ENCODE measurements around the gene CC2D2A.

CC2D2A gene

GRCh38 chr4:15504041-15504440 is 34.4 kb downstream of the CC2D2A start:
- Histone ChIP-seq H3K79me2 (no peaks in the 10 kb centered on the region), H2AFZ (no peak overlapping the region), H3K27ac (no peak overlapping the region), H3K9ac (no peak overlapping the region), H3K27me3 (ENCODE audit: control insufficient read depth, insufficient read depth, low read length) (no peaks in the 10 kb centered on the region), H3K9me3 (ENCODE audit: control insufficient read depth, low read length) (no peaks in the 10 kb centered on the region), H3K4me1 (no peaks in the 10 kb centered on the region), H3K36me3 (ENCODE audit: control insufficient read depth, insufficient read depth, low read length) (no peaks in the 10 kb centered on the region), H3K4me2 (ENCODE audit: low read length) (no peak overlapping the region), H3K4me3 (ENCODE audit: low read depth, low read length) (no peak overlapping the region)
- TF ChIP-seq, protein P1, sequence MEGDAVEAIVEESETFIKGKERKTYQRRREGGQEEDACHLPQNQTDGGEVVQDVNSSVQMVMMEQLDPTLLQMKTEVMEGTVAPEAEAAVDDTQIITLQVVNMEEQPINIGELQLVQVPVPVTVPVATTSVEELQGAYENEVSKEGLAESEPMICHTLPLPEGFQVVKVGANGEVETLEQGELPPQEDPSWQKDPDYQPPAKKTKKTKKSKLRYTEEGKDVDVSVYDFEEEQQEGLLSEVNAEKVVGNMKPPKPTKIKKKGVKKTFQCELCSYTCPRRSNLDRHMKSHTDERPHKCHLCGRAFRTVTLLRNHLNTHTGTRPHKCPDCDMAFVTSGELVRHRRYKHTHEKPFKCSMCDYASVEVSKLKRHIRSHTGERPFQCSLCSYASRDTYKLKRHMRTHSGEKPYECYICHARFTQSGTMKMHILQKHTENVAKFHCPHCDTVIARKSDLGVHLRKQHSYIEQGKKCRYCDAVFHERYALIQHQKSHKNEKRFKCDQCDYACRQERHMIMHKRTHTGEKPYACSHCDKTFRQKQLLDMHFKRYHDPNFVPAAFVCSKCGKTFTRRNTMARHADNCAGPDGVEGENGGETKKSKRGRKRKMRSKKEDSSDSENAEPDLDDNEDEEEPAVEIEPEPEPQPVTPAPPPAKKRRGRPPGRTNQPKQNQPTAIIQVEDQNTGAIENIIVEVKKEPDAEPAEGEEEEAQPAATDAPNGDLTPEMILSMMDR (IDR thresholded peaks at IDR 0.05): no peak

DNA sequence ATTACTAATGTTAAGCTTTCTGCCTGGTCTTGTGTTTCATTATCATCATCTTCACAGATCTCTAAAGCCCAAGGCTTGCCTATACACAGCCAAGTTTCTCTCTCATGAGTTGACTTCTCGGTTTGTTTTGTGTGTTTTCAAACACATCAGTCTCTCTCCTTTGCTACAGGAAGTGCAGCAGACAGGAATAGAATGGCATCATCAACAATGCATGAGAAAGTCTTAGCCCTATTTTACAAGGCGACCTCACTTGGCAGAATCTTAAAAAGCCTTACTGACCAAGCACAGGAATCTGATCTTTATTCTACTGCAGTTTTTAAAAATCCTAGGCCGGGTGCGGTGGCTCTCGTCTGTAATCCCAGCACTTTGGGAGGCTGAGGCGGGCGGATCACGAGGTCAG is 36.8 kb downstream of the CC2D2A start:
- H3K9me3 ChIP-seq (ENCODE audit: control insufficient read depth, low read length): no peaks in the 10 kb centered on the region
- H3K27me3 ChIP-seq (ENCODE audit: control insufficient read depth, insufficient read depth, low read length): no peaks in the 10 kb centered on the region
- no peak overlapping the region for H3K4me2 ChIP-seq (ENCODE audit: low read length)
- no peaks in the 10 kb centered on the region for H3K79me2 ChIP-seq
- no peak overlapping the region for H3K27ac ChIP-seq
- no peak overlapping the region for H3K4me3 ChIP-seq (ENCODE audit: low read depth, low read length)
- no peaks in the 10 kb centered on the region for H3K4me1 ChIP-seq
- no peak overlapping the region for H2AFZ ChIP-seq
- TF ChIP-seq, protein P1 (IDR thresholded peaks at IDR 0.05): no peak
- no peaks in the 10 kb centered on the region for H3K36me3 ChIP-seq (ENCODE audit: control insufficient read depth, insufficient read depth, low read length)
- H3K9ac ChIP-seq: no peak overlapping the region

DNA sequence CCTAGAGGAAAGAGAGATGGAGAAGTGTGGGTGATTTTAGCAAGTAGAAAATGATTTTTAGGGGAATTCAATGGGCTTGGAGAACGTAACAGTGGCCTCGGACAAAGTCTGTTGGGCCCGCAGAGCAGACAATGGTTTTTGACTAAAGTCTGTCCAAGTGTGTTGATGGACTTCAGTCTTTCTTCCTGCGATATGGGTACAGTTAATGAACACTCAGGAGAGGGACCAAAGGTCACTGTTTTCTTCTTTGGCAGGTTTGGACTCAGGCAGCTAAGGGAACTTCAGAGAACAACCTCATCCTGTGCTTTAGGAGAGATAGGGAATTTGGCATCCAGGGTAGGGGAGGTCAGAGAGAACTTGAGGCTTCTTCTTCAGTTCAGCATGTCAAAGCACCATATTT is 38.0 kb downstream of the CC2D2A start:
- TF ChIP-seq, protein P1 (IDR thresholded peaks at IDR 0.05): no peak
- Histone ChIP-seq H3K36me3 (ENCODE audit: control insufficient read depth, insufficient read depth, low read length) (no peaks in the 10 kb centered on the region), H3K27ac (no peak overlapping the region), H3K4me2 (ENCODE audit: low read length) (no peak overlapping the region), H3K9me3 (ENCODE audit: control insufficient read depth, low read length) (no peaks in the 10 kb centered on the region), H3K4me3 (ENCODE audit: low read depth, low read length) (no peak overlapping the region), H3K27me3 (ENCODE audit: control insufficient read depth, insufficient read depth, low read length) (no peaks in the 10 kb centered on the region), H3K79me2 (no peaks in the 10 kb centered on the region), H3K4me1 (no peaks in the 10 kb centered on the region), H3K9ac (no peak overlapping the region), H2AFZ (no peak overlapping the region)

- no peaks in the 10 kb centered on the region for H3K27me3 ChIP-seq (ENCODE audit: control insufficient read depth, insufficient read depth, low read length)
- no peaks in the 10 kb centered on the region for H3K79me2 ChIP-seq
- no peak overlapping the region for H2AFZ ChIP-seq
- H3K36me3 ChIP-seq (ENCODE audit: control insufficient read depth, insufficient read depth, low read length): no peaks in the 10 kb centered on the region
- no peak overlapping the region for H3K4me2 ChIP-seq (ENCODE audit: low read length)
- H3K27ac ChIP-seq: no peak overlapping the region
- TF ChIP-seq, protein P1 (IDR thresholded peaks at IDR 0.05): no peak
- no peak overlapping the region for H3K9ac ChIP-seq
- no peaks in the 10 kb centered on the region for H3K9me3 ChIP-seq (ENCODE audit: control insufficient read depth, low read length)
- no peaks in the 10 kb centered on the region for H3K4me1 ChIP-seq
- no peak overlapping the region for H3K4me3 ChIP-seq (ENCODE audit: low read depth, low read length)
Measured at GRCh38 chr4:15510961-15511360, 41.3 kb downstream of the CC2D2A start.

DNA sequence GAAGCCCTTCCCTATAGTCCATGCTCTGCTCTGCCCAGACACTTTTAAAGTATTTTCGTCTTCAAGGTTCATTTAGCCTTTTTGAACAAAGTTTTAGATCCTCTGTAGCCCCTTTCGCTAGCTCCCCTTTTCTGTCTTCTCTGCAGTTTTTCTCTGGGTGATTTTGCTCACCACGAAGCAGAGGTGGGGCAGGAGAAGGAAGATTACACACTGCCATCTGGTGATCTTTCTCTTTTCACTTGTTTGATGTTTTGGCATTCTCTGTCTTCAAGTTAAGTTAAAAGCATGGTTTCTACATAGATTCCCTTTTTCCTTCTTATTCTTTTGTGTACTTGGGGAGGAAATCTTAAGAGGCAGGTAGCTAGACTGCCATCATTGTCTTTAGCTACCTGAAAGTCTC is 43.9 kb downstream of the CC2D2A start:
- Histone ChIP-seq H3K27me3 (ENCODE audit: control insufficient read depth, insufficient read depth, low read length) (no peaks in the 10 kb centered on the region), H3K4me3 (ENCODE audit: low read depth, low read length) (no peak overlapping the region), H3K9ac (no peak overlapping the region), H3K4me2 (ENCODE audit: low read length) (no peak overlapping the region), H3K4me1 (no peaks in the 10 kb centered on the region), H3K79me2 (no peaks in the 10 kb centered on the region), H3K36me3 (ENCODE audit: control insufficient read depth, insufficient read depth, low read length) (no peaks in the 10 kb centered on the region), H3K9me3 (ENCODE audit: control insufficient read depth, low read length) (no peaks in the 10 kb centered on the region), H2AFZ (no peak overlapping the region), H3K27ac (no peak overlapping the region)
- TF ChIP-seq, protein P1 (IDR thresholded peaks at IDR 0.05): no peak

Measured in parathyroid adenoma (tissue), 2 donors.